COLO668 (cell line): ENCODE data around the gene ESRP2.
A peak's percentile ranks its signal among the peaks of the same experiment; 100 is the strongest.

ENCODE experiments used
- DNase-seq: peaks from one replicate; lab custom pipeline; 2025; ENCODE audit not compliant: unreplicated experiment; lab: John Stamatoyannopoulos, UW

Gene ESRP2

GRCh38 chr16:68223072-68223471 lies 12.9 kb downstream of the ESRP2 start:
- no peak for DNase-seq

- DNase-seq: no peak
These were observed 16.1 kb downstream of the ESRP2 start for GRCh38 chr16:68219725-68220351.

GRCh38 chr16:68217506-68217905 lies 18.4 kb downstream of the ESRP2 start:
- DNase-seq: no peak

- DNase-seq: no peak
These were observed 19.7 kb downstream of the ESRP2 start for GRCh38 chr16:68216240-68216639.

GRCh38 chr16:68215302-68215701 lies 20.6 kb downstream of the ESRP2 start:
- no peak for DNase-seq

GRCh38 chr16:68214726-68215125 lies 21.2 kb downstream of the ESRP2 start:
- DNase-seq: no peak

GRCh38 chr16:68206245-68206644 lies 29.7 kb downstream of the ESRP2 start:
- no peak for DNase-seq

GRCh38 chr16:68202091-68202519 lies 33.8 kb downstream of the ESRP2 start:
- peak; percentile 13 for DNase-seq

GRCh38 chr16:68200088-68200783 lies 35.7 kb downstream of the ESRP2 start:
- DNase-seq: no peak

GRCh38 chr16:68197250-68197649 lies 38.7 kb downstream of the ESRP2 start:
- DNase-seq: no peak

- DNase-seq: no peak
These were observed 41.7 kb downstream of the ESRP2 start for GRCh38 chr16:68194251-68194650.

- no peak for DNase-seq
These were observed 45.0 kb downstream of the ESRP2 start for GRCh38 chr16:68190736-68191510.

GRCh38 chr16:68190081-68190480 lies 45.8 kb downstream of the ESRP2 start:
- DNase-seq: no peak

GRCh38 chr16:68188170-68188569 lies 47.8 kb downstream of the ESRP2 start:
- no peak for DNase-seq

- DNase-seq: no peak
These were observed 48.4 kb downstream of the ESRP2 start for GRCh38 chr16:68187505-68187904.

GRCh38 chr16:68186877-68187276 lies 49.0 kb downstream of the ESRP2 start:
- no peak for DNase-seq

GRCh38 chr16:68183046-68183445 lies 52.9 kb downstream of the ESRP2 start:
- DNase-seq: no peak

- DNase-seq: no peak
These were observed 56.1 kb downstream of the ESRP2 start for GRCh38 chr16:68179855-68180254.

- DNase-seq: no peak
These were observed 56.6 kb downstream of the ESRP2 start for GRCh38 chr16:68179196-68179795.
